ENCODE results near the gene ERF. TPM values are rescaled to one million over a fixed set of nuclear protein-coding genes. Genes with fewer than 3 reads are reported as not detected.

ERF gene
- total RNA-seq, 1 donor from 2014 or later = 75.3 TPM

DNA sequence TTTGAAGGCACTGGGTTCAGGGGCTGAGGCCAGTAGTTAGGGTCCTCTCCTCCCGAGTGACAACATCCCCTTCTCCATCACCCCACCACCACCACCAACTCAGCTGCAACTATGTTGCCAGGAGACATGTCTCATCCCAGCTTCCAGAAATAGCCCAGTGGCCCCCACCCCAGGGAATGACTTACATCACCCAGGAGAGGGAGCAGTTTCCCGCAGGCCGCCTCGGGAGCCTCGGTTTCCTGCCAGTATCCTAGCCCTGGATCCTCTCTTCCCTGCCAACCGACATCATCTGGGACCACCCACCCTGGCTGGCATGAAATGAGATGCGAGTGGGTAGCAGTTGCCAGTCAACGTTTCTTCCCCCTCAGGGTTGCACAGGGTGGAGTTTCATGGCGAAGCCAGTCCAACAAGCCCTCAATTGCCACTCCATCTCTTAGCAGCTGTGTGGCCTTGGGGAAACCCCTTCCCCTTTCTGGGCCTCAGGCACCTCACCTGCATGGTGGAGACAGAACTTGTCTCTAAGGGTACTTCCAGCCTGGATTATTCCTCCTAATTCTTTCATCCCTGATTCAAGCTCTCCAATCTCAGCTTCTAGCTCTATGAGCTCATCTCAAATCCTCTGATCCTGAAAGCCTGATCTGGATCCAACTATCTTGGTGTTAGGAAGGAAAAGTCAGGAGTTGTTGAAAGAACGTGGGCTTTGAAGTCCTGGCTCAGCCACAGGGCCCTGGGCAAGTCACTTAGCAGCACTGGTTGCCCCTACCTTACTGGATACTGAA is 8.6 kb downstream of the ERF start:
- DNase-seq (ENCODE audit: extremely low spot score, unreplicated experiment) = peak; percentile 92
- peak overlapping the region; percentile 98 for H3K27ac Mint-ChIP-seq (ENCODE audit: unreplicated experiment)
- TF ChIP-seq, protein P1, sequence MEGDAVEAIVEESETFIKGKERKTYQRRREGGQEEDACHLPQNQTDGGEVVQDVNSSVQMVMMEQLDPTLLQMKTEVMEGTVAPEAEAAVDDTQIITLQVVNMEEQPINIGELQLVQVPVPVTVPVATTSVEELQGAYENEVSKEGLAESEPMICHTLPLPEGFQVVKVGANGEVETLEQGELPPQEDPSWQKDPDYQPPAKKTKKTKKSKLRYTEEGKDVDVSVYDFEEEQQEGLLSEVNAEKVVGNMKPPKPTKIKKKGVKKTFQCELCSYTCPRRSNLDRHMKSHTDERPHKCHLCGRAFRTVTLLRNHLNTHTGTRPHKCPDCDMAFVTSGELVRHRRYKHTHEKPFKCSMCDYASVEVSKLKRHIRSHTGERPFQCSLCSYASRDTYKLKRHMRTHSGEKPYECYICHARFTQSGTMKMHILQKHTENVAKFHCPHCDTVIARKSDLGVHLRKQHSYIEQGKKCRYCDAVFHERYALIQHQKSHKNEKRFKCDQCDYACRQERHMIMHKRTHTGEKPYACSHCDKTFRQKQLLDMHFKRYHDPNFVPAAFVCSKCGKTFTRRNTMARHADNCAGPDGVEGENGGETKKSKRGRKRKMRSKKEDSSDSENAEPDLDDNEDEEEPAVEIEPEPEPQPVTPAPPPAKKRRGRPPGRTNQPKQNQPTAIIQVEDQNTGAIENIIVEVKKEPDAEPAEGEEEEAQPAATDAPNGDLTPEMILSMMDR (IDR thresholded peaks at IDR 0.05) = peak; percentile 77
- H3K36me3 Mint-ChIP-seq (ENCODE audit: unreplicated experiment) = peaks cover 2% of the 10 kb centered on the region
- H3K4me1 Mint-ChIP-seq (ENCODE audit: unreplicated experiment) = peaks cover 54% of the 10 kb centered on the region
- H3K27me3 Mint-ChIP-seq (ENCODE audit: unreplicated experiment) = no peaks in the 10 kb centered on the region
- H3K9me3 Mint-ChIP-seq (ENCODE audit: unreplicated experiment) = no peaks in the 10 kb centered on the region
- no peak overlapping the region for H3K4me3 Mint-ChIP-seq (ENCODE audit: unreplicated experiment)

- TF ChIP-seq, protein P1 (IDR thresholded peaks at IDR 0.05) = no peak
Observed at GRCh38 chr19:42245231-42245630, 9.7 kb downstream of the ERF start.

DNA sequence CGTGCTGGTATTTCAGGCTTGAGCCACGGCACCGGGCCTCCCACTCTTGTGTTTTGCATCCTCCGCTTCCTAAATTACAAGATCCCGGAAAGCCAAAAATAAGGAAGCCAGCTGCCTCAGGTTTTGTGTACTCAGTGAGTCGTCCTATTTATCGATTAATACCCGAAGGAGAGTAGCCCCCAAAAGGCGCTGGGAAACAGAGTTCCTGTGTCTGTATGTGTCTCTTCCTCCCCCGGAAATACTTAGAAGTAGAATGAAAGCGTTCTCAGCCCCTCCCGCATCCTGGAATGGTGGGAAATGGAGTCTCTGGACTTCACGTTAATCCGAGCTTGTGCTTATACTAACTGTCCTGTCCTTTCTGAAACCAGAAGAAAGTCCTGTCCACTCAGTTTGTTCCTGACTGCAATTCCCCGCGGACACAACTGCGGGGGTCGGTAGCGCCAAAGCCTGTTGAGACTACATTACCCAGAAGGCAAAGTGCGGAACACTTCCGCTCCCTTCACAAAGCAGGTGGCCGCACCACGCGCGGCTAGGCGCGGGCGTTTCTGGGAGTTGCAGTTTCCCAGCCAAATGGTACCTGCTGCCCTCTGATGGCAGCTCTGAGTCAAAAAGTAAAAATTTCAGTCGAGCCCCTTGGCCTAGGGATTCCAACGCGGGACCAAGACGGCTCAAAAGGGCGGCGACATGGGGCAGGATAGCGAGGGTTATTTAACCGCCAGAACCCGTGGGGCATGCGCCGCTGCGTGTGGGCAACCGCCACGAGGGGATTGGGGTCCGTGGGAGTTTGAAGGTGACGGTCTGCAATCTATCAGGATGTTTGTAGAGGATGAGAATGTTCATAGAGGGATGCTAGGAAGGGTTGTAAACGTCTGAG is 10.3 kb downstream of the ERF start:
- TF ChIP-seq, protein P1 (IDR thresholded peaks at IDR 0.05) = peak; percentile 72
- no peaks in the 10 kb centered on the region for H3K9me3 Mint-ChIP-seq (ENCODE audit: unreplicated experiment)
- H3K27ac Mint-ChIP-seq (ENCODE audit: unreplicated experiment) = peak overlapping the region; percentile 98
- peak; percentile 95 for DNase-seq (ENCODE audit: extremely low spot score, unreplicated experiment)
- H3K36me3 Mint-ChIP-seq (ENCODE audit: unreplicated experiment) = peaks cover 2% of the 10 kb centered on the region
- peaks cover 56% of the 10 kb centered on the region for H3K4me1 Mint-ChIP-seq (ENCODE audit: unreplicated experiment)
- no peaks in the 10 kb centered on the region for H3K27me3 Mint-ChIP-seq (ENCODE audit: unreplicated experiment)
- peak overlapping the region; percentile 95 for H3K4me3 Mint-ChIP-seq (ENCODE audit: unreplicated experiment)

More at GRCh38 chr19:42245231-42245630, 9.7 kb downstream of the ERF start:
- Mint-ChIP-seq H3K9me3 (ENCODE audit: unreplicated experiment) (no peaks in the 10 kb centered on the region), H3K4me3 (ENCODE audit: unreplicated experiment) (peak overlapping the region; percentile 95), H3K4me1 (ENCODE audit: unreplicated experiment) (peaks cover 57% of the 10 kb centered on the region), H3K27me3 (ENCODE audit: unreplicated experiment) (no peaks in the 10 kb centered on the region), H3K27ac (ENCODE audit: unreplicated experiment) (peak overlapping the region; percentile 98), H3K36me3 (ENCODE audit: unreplicated experiment) (peaks cover 2% of the 10 kb centered on the region)
- no peak for DNase-seq (ENCODE audit: extremely low spot score, unreplicated experiment)

DNA sequence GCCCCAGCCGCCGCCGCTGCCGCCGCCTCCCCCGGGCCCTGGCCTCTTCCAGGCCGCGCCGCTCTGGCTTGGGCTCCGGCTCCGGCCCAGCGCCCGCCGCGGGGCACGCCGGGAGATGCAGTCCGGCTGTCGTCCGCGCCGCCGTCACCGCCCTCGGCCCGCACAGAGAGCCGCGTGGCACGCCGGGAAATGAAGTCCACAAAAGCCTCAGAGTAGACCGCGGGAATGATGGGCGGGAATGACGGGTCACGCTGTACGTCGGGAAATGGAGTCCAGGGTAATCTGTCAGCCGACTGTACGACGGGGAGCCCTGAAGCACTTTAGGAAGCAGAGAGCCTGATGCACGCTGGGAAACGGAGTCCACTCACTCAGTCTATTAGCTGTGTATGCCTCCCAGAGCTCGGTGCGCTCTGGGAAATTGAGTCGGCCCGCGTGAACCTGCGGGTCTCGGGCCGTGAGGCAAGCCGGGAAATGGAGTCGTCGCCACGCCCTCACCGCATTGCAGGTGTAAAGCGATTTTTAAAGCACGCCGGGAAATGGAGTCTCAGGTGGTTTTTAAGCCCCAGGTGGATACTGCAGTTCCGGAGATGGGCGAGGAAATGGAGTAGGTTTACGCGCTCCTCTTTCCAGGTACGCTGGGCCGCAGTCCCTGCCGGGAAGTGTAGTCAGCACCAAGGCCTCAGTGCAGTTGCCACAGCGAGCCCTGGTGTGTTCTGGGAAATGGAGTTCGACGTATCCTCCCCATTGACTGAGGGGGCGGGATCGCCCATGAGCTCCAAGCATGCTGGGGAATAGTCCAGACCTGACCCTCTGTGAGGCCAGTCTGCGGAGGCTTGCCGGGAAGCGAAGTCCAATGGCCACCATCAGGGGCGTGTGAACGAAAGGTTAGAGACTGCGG is 12.2 kb downstream of the ERF start, which contains the start of gene GSK3A:
Gene GSK3A, minus strand, starts transcription at position 91 of the 898 bp plus-strand sequence. CDS start 137 bp downstream, outside the sequence.
- DNase-seq (ENCODE audit: extremely low spot score, unreplicated experiment) = peak; percentile 99
- Mint-ChIP-seq H3K27ac (ENCODE audit: unreplicated experiment) (peak within 1 kb of the TSS; percentile 98), H3K27me3 (ENCODE audit: unreplicated experiment) (no peaks in the 10 kb centered on the region), H3K4me3 (ENCODE audit: unreplicated experiment) (peak within 1 kb of the TSS; percentile 95), H3K36me3 (ENCODE audit: unreplicated experiment) (peaks cover 5% of the 10 kb centered on the region), H3K9me3 (ENCODE audit: unreplicated experiment) (no peaks in the 10 kb centered on the region), H3K4me1 (ENCODE audit: unreplicated experiment) (peaks cover 57% of the 10 kb centered on the region)
- TF ChIP-seq, protein P1 (IDR thresholded peaks at IDR 0.05) = no peak

Data from osteocyte (in vitro differentiated cells).